HG03097 (cell line): ENCODE measurements around the gene IMPA2.
"Not testable (repeated sequence)": the region's sequence is repeated elsewhere in the genome, so short reads cannot be mapped to it uniquely, and the experiment has no call there.

Experiments
- ATAC-seq: cut with Tn5 transposase; IDR thresholded peaks from one replicate; pipeline ENCODE4 v1.9.1; 2021; ENCODE audit not compliant: unreplicated experiment, low FRiP score

The IMPA2 gene

GRCh38 chr18:12067671-12068070 lies 86.4 kb downstream of the IMPA2 start:
- ATAC-seq = no peak

DNA sequence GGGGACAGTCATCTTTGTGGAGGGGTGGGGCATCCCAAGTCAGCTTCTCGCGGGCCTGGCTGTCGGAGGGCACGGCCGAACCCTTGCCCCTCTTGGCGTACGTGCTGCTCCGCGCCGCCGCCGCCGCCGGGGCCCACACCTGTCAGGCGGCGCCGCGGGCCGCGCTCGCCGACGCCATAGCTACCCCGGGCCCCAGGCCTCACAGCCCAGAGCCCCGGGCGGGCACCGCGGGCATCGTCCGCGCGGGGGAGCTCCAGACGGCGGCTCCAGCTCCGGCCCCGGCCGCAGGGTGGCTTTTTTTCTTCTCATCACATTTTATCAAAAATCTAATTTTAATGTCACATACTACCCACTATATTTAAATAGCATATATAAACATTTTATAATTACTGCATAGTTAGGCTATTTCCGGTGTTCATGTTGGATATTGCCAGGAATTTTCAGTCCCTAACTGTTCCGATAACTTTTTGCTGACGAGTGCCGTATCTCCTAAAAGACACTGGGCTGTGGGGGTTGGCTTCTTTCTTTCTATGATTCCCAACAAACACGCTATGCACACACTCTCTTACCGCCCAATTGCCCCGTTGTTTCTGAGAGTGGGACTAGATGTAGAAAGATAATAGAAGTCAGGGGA lies 87.1 kb downstream of the IMPA2 start:
- ATAC-seq = not testable (repeated sequence)

- no peak for ATAC-seq
These were observed 87.6 kb downstream of the IMPA2 start for GRCh38 chr18:12068950-12069320.

DNA sequence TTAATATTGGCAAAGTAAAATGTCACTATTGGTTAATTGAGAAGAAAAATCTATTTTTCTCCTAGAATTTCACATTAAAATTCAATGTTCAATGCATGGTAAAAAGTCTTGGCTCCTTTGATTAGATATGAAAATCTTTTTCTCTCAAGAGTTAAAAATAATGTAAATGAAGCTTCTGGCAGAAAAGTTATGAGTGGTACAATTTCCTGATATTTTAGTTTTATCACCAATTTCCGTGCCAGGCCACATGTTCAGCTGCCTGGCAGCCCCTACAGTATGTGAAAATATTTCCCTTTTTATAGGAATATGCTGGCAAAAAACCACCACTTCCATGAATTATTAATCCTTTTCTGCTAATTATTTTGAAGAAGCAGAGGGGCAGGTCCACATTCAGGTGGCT lies 89.8 kb downstream of the IMPA2 start:
- not testable (repeated sequence) for ATAC-seq

DNA sequence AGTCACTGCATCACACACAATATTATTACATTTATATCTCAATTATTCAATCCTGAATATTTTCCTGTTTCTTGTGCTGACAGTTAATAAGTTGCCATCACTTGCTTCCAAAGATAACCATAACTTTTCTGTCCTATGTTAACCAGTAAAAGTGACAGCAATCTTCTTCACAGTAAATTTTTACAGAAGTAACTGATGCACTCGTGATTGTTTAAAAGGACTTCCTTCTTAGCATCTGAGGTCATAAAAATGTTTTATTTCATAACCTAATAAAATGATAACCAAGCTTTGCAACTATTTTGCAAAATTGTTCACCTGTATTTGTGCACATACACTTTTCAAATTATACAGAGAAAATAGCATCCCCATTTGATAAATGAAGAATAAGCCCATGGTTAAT lies 91.7 kb downstream of the IMPA2 start:
- no peak for ATAC-seq

DNA sequence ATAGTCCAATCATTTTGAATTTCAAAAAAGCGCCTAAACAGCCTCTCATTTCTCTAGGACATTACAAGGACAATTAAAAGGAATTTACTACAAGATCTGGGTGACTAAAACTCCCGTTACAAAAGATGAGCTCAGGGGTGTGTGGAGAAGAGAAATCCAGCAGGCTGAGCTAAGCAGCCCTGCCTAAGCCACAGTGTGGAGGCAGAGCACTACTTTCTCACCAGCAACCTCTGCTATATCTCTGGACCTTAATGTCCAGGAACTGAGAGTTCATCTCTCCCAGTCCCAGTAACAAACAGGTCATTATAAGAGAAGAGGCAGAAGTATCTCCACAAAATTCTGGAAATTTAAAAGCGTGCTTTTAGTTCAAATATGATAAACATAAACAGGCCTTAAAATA lies 93.4 kb downstream of the IMPA2 start:
- ATAC-seq = no peak

DNA sequence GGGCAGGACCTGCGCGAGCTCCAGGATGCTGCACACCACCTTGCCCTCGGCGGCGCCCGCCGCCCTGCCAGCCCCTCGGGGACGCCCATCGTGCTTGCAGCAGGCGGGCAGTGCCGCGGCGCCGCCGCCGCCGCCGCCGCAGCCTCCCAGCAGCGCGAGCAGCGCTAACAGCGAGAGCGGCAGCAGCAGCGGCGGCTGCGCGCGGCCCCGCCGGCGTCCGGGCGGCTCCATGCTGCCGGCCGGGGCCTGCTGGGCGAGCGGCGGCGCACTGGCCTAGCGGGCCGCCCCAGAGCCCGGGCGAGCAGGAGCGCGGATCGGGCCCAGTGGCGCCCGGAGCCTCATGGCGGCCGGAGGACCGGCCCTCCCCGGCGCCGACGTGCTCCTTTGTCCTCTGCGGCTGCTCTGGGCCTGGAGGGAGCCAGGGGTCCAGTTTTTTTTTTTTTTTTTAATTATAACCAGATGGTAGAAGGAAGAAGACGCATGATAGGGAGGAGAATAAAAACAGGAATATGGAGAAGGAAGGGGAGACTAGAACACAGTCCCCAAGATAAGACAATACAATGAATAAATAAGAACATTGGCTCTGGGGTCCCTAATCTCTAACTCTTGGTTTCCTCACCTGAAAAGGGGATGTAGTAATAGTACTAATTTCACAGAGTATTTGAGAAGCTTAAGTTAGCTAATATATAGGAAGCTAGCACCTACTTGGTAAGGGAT lies 95.3 kb downstream of the IMPA2 start:
- no peak for ATAC-seq

- ATAC-seq = not testable (repeated sequence)
These were observed 96.7 kb downstream of the IMPA2 start for GRCh38 chr18:12077994-12078393.

DNA sequence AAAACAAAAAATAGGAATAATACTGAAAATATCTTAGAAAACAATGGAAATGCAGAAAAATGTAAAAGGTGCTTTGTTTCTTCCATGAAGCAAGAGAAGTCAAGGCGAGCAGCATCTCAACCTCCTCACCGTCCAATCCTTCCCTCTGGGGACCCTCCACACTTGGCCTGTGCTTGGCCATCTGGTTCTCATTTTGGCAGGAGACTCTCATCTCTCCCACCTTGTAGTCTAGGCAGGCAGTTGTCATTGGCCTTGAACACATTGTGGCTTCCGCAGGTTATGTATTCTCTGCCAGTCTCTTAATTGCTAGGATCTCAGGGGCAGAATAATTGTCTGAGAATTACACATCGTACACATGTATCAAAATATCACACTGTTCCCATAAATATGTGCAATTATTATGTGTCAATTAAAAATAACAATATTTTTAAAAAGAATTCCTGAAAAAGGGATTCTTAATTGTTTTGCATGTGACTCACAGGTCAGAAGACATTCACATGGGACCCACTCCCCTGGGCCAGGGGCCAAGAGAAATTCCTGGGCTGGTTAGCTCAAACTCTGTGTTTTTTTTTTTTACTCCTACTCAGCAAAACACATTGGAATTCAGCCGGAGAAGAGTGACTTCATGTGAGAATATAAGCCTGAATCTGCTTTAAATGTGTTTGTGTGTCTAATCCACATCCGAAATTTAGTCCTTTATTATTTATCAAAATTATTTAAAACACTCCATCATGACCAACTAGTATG lies 98.4 kb downstream of the IMPA2 start:
- ATAC-seq = no peak
